HG03571 (cell line): ENCODE measurements around the gene TAF9.
A peak's percentile ranks its signal among the peaks of the same experiment; 100 is the strongest.
"Not testable (repeated sequence)": the region's sequence is repeated elsewhere in the genome, so short reads cannot be mapped to it uniquely, and the experiment has no call there.

Experiments
- ATAC-seq: cut with Tn5 transposase; IDR thresholded peaks from one replicate; pipeline ENCODE4 v1.9.1; 2021; ENCODE audit not compliant: unreplicated experiment

The TAF9 gene

GRCh38 chr5:69341520-69342161 is 27.7 kb downstream of the TAF9 start:
- no peak for ATAC-seq

DNA sequence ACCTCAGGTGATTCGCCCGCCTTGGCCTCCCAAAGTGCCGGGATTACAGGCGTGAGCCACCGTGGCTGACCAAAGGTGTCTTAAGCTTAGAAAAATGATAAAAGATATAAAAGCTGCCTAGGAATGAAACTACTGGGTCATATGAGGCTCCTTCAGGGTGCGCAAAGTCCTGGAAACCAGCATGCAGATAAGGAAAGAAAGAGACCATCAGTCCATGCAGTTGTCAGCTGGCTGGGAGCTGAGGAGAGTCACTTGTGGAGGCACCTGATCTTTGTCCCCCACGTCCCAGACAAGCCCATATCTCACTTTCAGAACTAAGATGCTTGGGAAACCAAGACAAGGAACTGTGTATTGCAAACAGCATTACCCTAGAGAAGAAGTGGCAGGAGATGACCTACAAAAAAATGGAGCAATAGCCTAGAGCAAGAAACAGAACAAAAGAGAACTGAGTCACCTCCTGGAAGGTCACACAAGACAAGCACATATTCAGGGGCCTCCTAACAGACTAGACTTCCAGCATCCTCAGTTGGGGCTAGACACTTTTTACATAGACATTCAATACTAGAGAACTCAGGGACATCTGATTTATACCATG is 33.9 kb downstream of the TAF9 start:
- no peak for ATAC-seq

GRCh38 chr5:69334793-69335268 is 34.5 kb downstream of the TAF9 start:
- peak; percentile 41 for ATAC-seq

DNA sequence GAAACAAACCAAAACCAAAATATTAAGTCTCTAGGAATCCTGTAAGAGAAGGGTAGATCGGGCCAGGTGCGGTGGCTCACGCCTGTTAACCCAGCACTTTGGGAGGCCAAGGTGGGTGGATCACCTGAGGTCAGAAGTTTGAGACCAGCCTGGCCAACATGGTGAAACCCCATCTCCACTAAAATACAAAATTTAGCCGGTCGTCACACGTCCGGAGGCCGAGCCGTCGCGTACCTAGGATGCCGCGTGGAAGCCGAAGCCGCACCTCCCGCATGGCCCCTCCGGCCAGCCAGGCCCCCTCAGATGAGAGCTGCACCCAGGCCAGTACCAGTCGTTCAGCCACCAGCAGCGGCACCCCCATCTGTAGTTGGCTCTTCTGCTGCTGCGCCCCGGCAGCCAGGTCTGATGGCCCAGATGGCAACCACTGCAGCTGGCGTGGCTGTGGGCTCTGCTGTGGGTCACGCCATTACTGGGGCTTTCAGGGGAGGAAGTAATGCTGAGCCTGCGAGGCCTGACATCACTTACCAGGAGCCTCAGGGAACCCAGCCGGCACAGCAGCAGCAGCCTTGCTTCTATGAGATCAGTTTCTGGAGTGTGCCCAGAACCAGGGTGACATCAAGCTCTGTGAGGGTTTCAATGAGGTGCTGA is 35.5 kb downstream of the TAF9 start:
- ATAC-seq, result not testable (repeated sequence)

GRCh38 chr5:69331528-69332445 is 37.5 kb downstream of the TAF9 start:
- ATAC-seq, result no peak

DNA sequence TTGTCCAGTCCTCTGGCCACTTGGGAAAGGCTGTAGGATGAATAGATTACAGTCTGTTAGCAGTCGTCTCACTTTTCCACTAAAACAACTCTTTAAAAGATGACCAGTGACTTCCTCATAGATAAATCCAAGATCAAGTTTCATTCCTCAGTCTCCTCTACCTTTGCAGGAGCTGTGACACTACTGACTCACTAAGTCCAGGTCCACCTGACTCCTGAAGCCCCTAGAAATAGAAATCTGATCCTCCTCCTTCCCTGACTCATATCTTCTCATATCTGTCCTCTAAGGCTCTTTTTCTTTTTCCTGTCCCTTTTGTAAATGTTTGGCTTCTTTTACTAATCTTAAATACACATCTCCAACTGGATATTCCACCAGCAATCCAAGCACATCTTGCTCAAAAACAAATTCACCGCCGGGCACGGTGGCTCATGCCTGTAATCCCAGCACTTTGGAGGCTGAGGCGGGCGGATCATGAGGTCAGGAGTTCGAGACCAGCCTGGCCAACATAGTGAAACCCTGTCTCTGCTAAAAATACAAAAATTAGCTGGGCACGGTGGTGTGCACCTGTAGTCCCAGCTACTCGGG is 39.3 kb downstream of the TAF9 start:
- no peak for ATAC-seq

- no peak for ATAC-seq
Measured at GRCh38 chr5:69326365-69326764, 43.0 kb downstream of the TAF9 start.

GRCh38 chr5:69317391-69317790 is 51.9 kb downstream of the TAF9 start:
- no peak for ATAC-seq

DNA sequence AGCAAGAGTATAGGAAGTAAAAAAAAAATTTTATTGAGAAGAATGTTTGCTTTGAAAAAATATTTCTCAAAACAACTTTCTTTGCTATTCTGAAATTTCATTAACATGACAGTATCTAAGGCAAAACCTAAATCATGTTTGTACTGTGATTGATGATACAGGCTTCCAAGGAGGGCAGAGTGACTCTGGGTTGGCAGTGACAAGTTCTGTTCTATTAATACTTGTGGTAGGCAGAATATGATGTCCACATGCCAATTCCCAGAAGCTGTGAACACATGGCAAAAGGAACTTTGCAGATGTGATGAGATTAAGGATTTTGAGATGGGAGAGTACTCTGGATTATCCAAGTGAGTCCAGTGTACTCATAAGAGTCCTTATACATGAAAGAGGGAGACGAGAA is 53.3 kb downstream of the TAF9 start:
- ATAC-seq, result no peak
